HEK293T (cell line): ENCODE data around the gene GPC1.

Experiments
- ARNT ChIP-seq: fragments of 450-650 bp; IDR thresholded peaks from 2 replicates; pipeline ENCODE4 v1.6.1; 2017; ENCODE audit warnings: mild to moderate bottlenecking
- BHLHE40 ChIP-seq: fragments of 450-650 bp; IDR thresholded peaks from 2 replicates; pipeline ENCODE4 v1.6.1; 2016; ENCODE audit warnings: mild to moderate bottlenecking, moderate library complexity, borderline replicate concordance
- CTBP1 ChIP-seq: fragments of 450-650 bp; IDR thresholded peaks from 2 replicates; pipeline ENCODE4 v1.6.1; 2016; ENCODE audit warnings: borderline replicate concordance
- FOXK2 ChIP-seq: fragments of 450-650 bp; IDR thresholded peaks from 2 replicates; pipeline ENCODE4 v1.6.1; 2016; ENCODE audit warnings: mild to moderate bottlenecking
- NFRKB ChIP-seq: fragments of 450-650 bp; IDR thresholded peaks from 2 replicates; pipeline ENCODE4 v1.6.1; 2016; ENCODE audit warnings: mild to moderate bottlenecking, moderate library complexity
- SP1 ChIP-seq: fragments of 450-650 bp; IDR thresholded peaks from 2 replicates; pipeline ENCODE4 v1.6.1; 2017
- SUZ12 ChIP-seq: fragments of 450-650 bp; IDR thresholded peaks from 2 replicates; pipeline ENCODE4 v1.6.1; 2016; ENCODE audit warnings: mild to moderate bottlenecking
- TARDBP ChIP-seq: fragments of 450-650 bp; IDR thresholded peaks from 2 replicates; pipeline ENCODE4 v1.6.1; 2016
- ZNF384 ChIP-seq: fragments of 450-650 bp; IDR thresholded peaks from 2 replicates; pipeline ENCODE4 v1.6.1; 2016

DNA sequence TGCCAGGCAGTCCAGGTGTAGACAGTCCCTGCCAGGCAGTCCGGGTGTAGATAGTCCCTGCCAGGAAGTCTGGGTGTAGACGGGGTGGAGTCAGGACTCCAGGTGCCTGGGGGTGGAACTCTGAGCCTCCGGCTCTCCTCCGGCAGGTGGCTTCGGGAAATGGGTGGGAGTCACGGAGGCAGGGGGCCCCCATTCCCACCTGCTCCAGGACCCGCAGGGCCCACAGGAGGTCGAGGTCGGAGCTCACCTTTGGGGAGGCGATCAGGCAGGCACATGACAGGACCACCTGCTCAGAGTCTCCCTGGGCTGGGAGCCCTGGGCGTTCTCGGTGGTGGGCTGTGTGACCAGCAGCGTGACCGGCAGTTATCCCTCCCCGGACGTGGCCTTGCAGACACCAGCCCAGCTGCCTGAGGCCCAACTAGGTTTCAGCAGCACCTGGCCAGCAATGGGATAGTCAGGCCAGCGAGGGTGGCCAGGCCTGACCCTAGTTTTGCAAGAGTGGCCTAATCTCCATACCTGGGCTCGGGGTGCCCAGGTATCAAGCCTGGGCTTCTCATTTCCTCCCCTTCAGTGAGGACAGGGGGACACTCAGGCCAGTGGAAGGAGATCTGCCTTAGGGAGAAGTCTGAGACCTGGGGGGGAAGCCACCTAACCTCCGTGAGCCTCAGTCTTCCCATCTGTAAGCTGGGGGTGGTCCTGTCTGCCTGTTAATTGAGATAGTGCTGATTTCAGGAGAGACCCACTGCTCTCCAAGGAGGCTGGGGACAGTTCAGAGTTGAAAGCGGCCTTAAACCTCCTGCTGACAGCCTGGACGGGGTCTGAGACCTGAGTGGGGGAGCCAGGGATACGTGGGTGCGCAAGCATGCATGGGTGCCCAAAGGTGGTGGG is 13.2 kb downstream of the GPC1 start:
- TF ChIP-seq TARDBP, result no peak
- TF ChIP-seq CTBP1, result no peak
- no peak for TF ChIP-seq SUZ12
- no peak for TF ChIP-seq ZNF384
- no peak for TF ChIP-seq FOXK2
- TF ChIP-seq NFRKB, result no peak
- no peak for TF ChIP-seq ARNT
- no peak for TF ChIP-seq SP1
- no peak for TF ChIP-seq BHLHE40
